HCT116 (cell line): ENCODE measurements around the gene TAOK3. TPM values are rescaled to one million over a fixed set of nuclear protein-coding genes. Genes with fewer than 3 reads are reported as not detected.

Source experiments
- ATAC-seq: fragments of 200-7000 bp; cut with Tn5 transposase; 2 replicates; pipeline ENCODE4 v1.9.1; 2020; ENCODE audit warnings: mild to moderate bottlenecking, moderate library complexity
- BruUV-seq: library from RNA; stranded (reverse); fragments of 400-500 nt; replicated peaks from 2 replicates; lab custom pipeline; 2021; lab: Mats Ljungman, UMichigan
- CTCF ChIA-PET: fragments of 300-600 bp; sonication (Branson Sonifier 250); formaldehyde crosslinking; loops from one replicate; lab custom pipeline; 2021; ENCODE audit warnings: antibody characterized with exemption; lab: Charles Lee
- POLR2A ChIA-PET: fragments of 300-600, 350-600 bp; sonication (Branson Sonifier 250); formaldehyde crosslinking; loops from one replicate; lab custom pipeline; 2021; ENCODE audit warnings: antibody characterized with exemption; lab: Charles Lee
- RAD21 ChIA-PET, 2 experiments: fragments of 300-600 bp; sonication (Branson Sonifier 250); formaldehyde crosslinking; loops; one replicate each; lab custom pipeline; 2023; ENCODE audit warnings: low total read pairs in 2 of 2; ENCODE audit not compliant: uncharacterized antibody in 2 of 2, unreplicated experiment in 2 of 2, low non-redundant PET in 1 of 2; lab: Charles Lee
- DNase-seq: peaks from one replicate; pipeline ENCODE4 v3.0.0-alpha.2; 2010; ENCODE audit warnings: low read depth, low spot score
- H2AFZ ChIP-seq: fragments of 200-600 bp; shearing (Covaris generic), sonication (generic); 2 replicates; pipeline ENCODE4 v1.6.1; 2017; ENCODE audit warnings: low read depth, mixed run types, mixed read lengths, antibody characterized with exemption, low read length; ENCODE audit not compliant: poor library complexity, severe bottlenecking
- H3K27ac ChIP-seq: 2 replicates; pipeline ENCODE4 v1.5.1; 2012; ENCODE audit warnings: low read depth, low read length
- H3K27me3 ChIP-seq: fragments of 200-600 bp; sonication (generic); 2 replicates; pipeline ENCODE4 v1.6.1; 2016; ENCODE audit warnings: mixed run types, low read length, mixed read lengths; ENCODE audit not compliant: insufficient read depth
- H3K36me3 ChIP-seq, 2 experiments: fragments of 200-500 bp in 1 of 2; fragments of 200-600 bp in 1 of 2; sonication (Bioruptor generic) in 1 of 2; sonication (generic) in 1 of 2; 2 replicates each; pipeline versions ENCODE4 v1.5.1 to v1.6.1; 2014 to 2016; ENCODE audit warnings: low read length in 2 of 2, inconsistent platforms in 1 of 2, mixed read lengths in 1 of 2, mixed run types in 1 of 2; ENCODE audit not compliant: insufficient read depth in 2 of 2, control insufficient read depth in 1 of 2
- H3K4me1 ChIP-seq, 2 experiments: fragments of 200-600 bp in 1 of 2; sonication (generic) in 1 of 2; 2 replicates each; pipeline versions ENCODE4 v1.5.1 to v1.6.1; 2012 to 2017; ENCODE audit warnings: low read length in 2 of 2, inconsistent platforms in 1 of 2, mild to moderate bottlenecking in 1 of 2, mixed read lengths in 1 of 2, mixed run types in 1 of 2, moderate library complexity in 1 of 2; ENCODE audit not compliant: insufficient read depth in 2 of 2, control insufficient read depth in 1 of 2
- H3K4me2 ChIP-seq: fragments of 200-600 bp; sonication (generic); 2 replicates; pipeline ENCODE4 v1.6.1; 2017; ENCODE audit warnings: mixed run types, low read length, mixed read lengths
- H3K4me3 ChIP-seq, 2 experiments: fragments of 200-600 bp in 1 of 2; sonication (generic) in 1 of 2; replicated peaks in 1 of 2; 2 replicates each; pipeline ENCODE4 v1.5.1; 2011 to 2016; ENCODE audit warnings: low read length in 2 of 2, control low read depth in 1 of 2, low read depth in 1 of 2, mild to moderate bottlenecking in 1 of 2, mixed read lengths in 1 of 2, mixed run types in 1 of 2
- H3K79me2 ChIP-seq: fragments of 200-600 bp; sonication (generic); 2 replicates; pipeline ENCODE4 v1.6.1; 2017; ENCODE audit warnings: mild to moderate bottlenecking, mixed run types, low read length, moderate library complexity, mixed read lengths; ENCODE audit not compliant: insufficient read depth
- H3K9ac ChIP-seq: fragments of 200-600 bp; sonication (generic); 2 replicates; pipeline ENCODE4 v1.6.1; 2016; ENCODE audit warnings: low read length, mixed read lengths
- H3K9me2 ChIP-seq: fragments of 200-600 bp; sonication (generic), shearing (Covaris generic); 2 replicates; pipeline ENCODE4 v1.6.1; 2017; ENCODE audit warnings: mixed run types, mild to moderate bottlenecking, moderate library complexity; ENCODE audit not compliant: insufficient read depth
- H3K9me3 ChIP-seq, 2 experiments: fragments of 200-500 bp in 1 of 2; fragments of 200-600 bp in 1 of 2; sonication (Bioruptor generic) in 1 of 2; sonication (generic) in 1 of 2; 2 replicates each; pipeline ENCODE4 v1.6.1; 2014 to 2017; ENCODE audit warnings: low read length in 2 of 2, mixed read lengths in 2 of 2, inconsistent platforms in 1 of 2, low read depth in 1 of 2, mild to moderate bottlenecking in 1 of 2, mixed run types in 1 of 2, moderate library complexity in 1 of 2; ENCODE audit not compliant: control insufficient read depth in 1 of 2, insufficient read depth in 1 of 2
- H4K20me1 ChIP-seq: fragments of 200-600 bp; sonication (generic), shearing (Covaris generic); 2 replicates; pipeline ENCODE4 v1.6.1; 2017; ENCODE audit warnings: mixed run types, mild to moderate bottlenecking, moderate library complexity; ENCODE audit not compliant: insufficient read depth
- CEBPB ChIP-seq: IDR thresholded peaks from 2 replicates; pipeline ENCODE4 v1.6.1; 2012; ENCODE audit warnings: low read depth
- CTCF ChIP-seq, 3 experiments: fragments of 200-600 bp in 1 of 3; sonication (generic) in 1 of 3; IDR thresholded peaks in 2 of 3; conservative IDR thresholded peaks in 1 of 3; 2 replicates each; pipeline ENCODE4 v1.5.1; 2012 to 2017; ENCODE audit warnings: low read depth in 2 of 3, low read length in 2 of 3, antibody characterized with exemption in 1 of 3, borderline replicate concordance in 1 of 3, control low read depth in 1 of 3, mild to moderate bottlenecking in 1 of 3, mixed read lengths in 1 of 3, mixed run types in 1 of 3, moderate library complexity in 1 of 3; ENCODE audit not compliant: insufficient read depth in 1 of 3
- EZH2phosphoT487 ChIP-seq: fragments of 200-600 bp; IDR thresholded peaks from 2 replicates; pipeline ENCODE4 v1.6.1; 2018; ENCODE audit warnings: antibody characterized with exemption, borderline replicate concordance
- FOSL1 ChIP-seq: IDR thresholded peaks from 2 replicates; pipeline ENCODE4 v1.6.1; 2012; ENCODE audit warnings: low read depth
- JUND ChIP-seq: IDR thresholded peaks from 2 replicates; pipeline ENCODE4 v1.6.1; 2012
- POLR2A ChIP-seq: IDR thresholded peaks from 2 replicates; pipeline ENCODE4 v1.7.0; 2011; ENCODE audit warnings: borderline replicate concordance; ENCODE audit not compliant: insufficient read depth, insufficient read length; ENCODE audit errors: extremely low read depth
- POLR2AphosphoS5 ChIP-seq: IDR thresholded peaks from 2 replicates; pipeline ENCODE4 v1.6.1; 2011; ENCODE audit warnings: mild to moderate bottlenecking, low read depth, low read length, moderate library complexity
- SIN3A ChIP-seq: IDR thresholded peaks from 2 replicates; pipeline ENCODE4 v1.6.1; 2012; ENCODE audit warnings: low read depth
- ZBTB33 ChIP-seq: IDR thresholded peaks from 2 replicates; pipeline ENCODE4 v1.6.1; 2011; ENCODE audit warnings: mild to moderate bottlenecking, low read length, moderate library complexity; ENCODE audit not compliant: insufficient replicate concordance; ENCODE audit errors: extremely low read depth
- ZFX ChIP-seq: fragments of 450-650 bp; IDR thresholded peaks from 2 replicates; pipeline ENCODE4 v1.6.1; 2017
- intact Hi-C: fragments of 100-400 bp; cut with micrococcal nuclease; formaldehyde crosslinking; loops from 2 replicates; pipeline ENCODE4 v1.10.0; 2022
- total RNA-seq: library from RNA; stranded (reverse); gene quantifications from one replicate; pipeline ENCODE4 v1.2.1, GENCODE V29; 2021; ENCODE audit not compliant: unreplicated experiment

The TAOK3 gene
- total RNA-seq, 1 experiment from 2014 or later: 10.5 TPM

GRCh38 chr12:118109088-118109487 lies 263.6 kb downstream of the TAOK3 start:
- RAD21 ChIA-PET: no interaction called here
- POLR2A ChIA-PET: no interaction called here
- BruUV-seq: no TSS peak
- Histone ChIP-seq H3K27ac (no peak overlapping the region), H3K27me3 (no peaks in the 10 kb centered on the region), H3K9me3 (no peaks in the 10 kb centered on the region), H3K4me1 (peaks cover 5 to 22% of the 10 kb centered on the region in 2 experiments; a peak in 3 of 4 replicates), H3K79me2 (no peaks in the 10 kb centered on the region), H3K9ac (no peak overlapping the region), H4K20me1 (no peaks in the 10 kb centered on the region), H3K36me3 (no peaks in the 10 kb centered on the region), H3K9me2 (no peaks in the 10 kb centered on the region)
- no peak for DNase-seq
- no peak for TF ChIP-seq ZBTB33
- no peak for TF ChIP-seq POLR2AphosphoS5
- no peak for TF ChIP-seq CEBPB
- TF ChIP-seq SIN3A: no peak
- TF ChIP-seq FOSL1: no peak
- no peak for TF ChIP-seq ZFX
- no peak for TF ChIP-seq POLR2A
- no peak for TF ChIP-seq JUND
- TF ChIP-seq CTCF (IDR thresholded peaks at IDR 0.05 in 2 of 3, conservative IDR thresholded peaks at IDR 0.05 in 1 of 3; ENCODE audit: borderline replicate concordance in 1 of 3, insufficient read depth in 1 of 3, low read depth in 2 of 3, low read length in 2 of 3): no peak
- TF ChIP-seq EZH2phosphoT487: no peak
- TF ChIP-seq, all 23 proteins: peak for 0
- Histone ChIP-seq H3K4me2 (no peak overlapping the region), H3K4me3 (no peak overlapping the region), H2AFZ (no peak overlapping the region)
- ATAC-seq: no peak
- intact Hi-C loops: no loop called here
- CTCF ChIA-PET: interaction anchor here (3.0 kb wide), 1 partner anchor 12 kb away, joined by 12 read pairs; no protein-coding TSS in a partner anchor
